ENCODE results near the gene CPNE4. TPM values are rescaled to one million over a fixed set of nuclear protein-coding genes. Genes with fewer than 3 reads are reported as not detected.

The CPNE4 gene
- total RNA-seq, 1 donor from 2014 or later: 2.7 TPM

GRCh38 chr3:131553495-131554247, 481.1 kb downstream of the CPNE4 start:
- Mint-ChIP-seq H3K27ac (ENCODE audit: unreplicated experiment) (no peak overlapping the region), H3K9me3 (ENCODE audit: unreplicated experiment) (no peaks in the 10 kb centered on the region), H3K36me3 (ENCODE audit: unreplicated experiment) (no peaks in the 10 kb centered on the region), H3K4me3 (ENCODE audit: unreplicated experiment) (no peak overlapping the region), H3K27me3 (ENCODE audit: unreplicated experiment) (no peaks in the 10 kb centered on the region), H3K4me1 (ENCODE audit: low read depth, unreplicated experiment) (peaks cover 5% of the 10 kb centered on the region)
- TF ChIP-seq CTCF (IDR thresholded peaks at IDR 0.05; ENCODE audit: partially characterized antibody, unreplicated experiment): no peak
- no peak for DNase-seq

- Mint-ChIP-seq H3K27ac (ENCODE audit: unreplicated experiment) (no peak overlapping the region), H3K36me3 (ENCODE audit: unreplicated experiment) (no peaks in the 10 kb centered on the region), H3K9me3 (ENCODE audit: unreplicated experiment) (no peaks in the 10 kb centered on the region), H3K4me1 (ENCODE audit: low read depth, unreplicated experiment) (peaks cover 5% of the 10 kb centered on the region), H3K27me3 (ENCODE audit: unreplicated experiment) (no peaks in the 10 kb centered on the region), H3K4me3 (ENCODE audit: unreplicated experiment) (no peak overlapping the region)
- TF ChIP-seq CTCF (IDR thresholded peaks at IDR 0.05; ENCODE audit: partially characterized antibody, unreplicated experiment): no peak
- no peak for DNase-seq
Observed at GRCh38 chr3:131551761-131552160, 483.1 kb downstream of the CPNE4 start.

GRCh38 chr3:131550562-131551465, 484.0 kb downstream of the CPNE4 start:
- TF ChIP-seq CTCF (IDR thresholded peaks at IDR 0.05; ENCODE audit: partially characterized antibody, unreplicated experiment): no peak
- Mint-ChIP-seq H3K4me1 (ENCODE audit: low read depth, unreplicated experiment) (peaks cover 6% of the 10 kb centered on the region), H3K4me3 (ENCODE audit: unreplicated experiment) (no peak overlapping the region), H3K9me3 (ENCODE audit: unreplicated experiment) (no peaks in the 10 kb centered on the region), H3K36me3 (ENCODE audit: unreplicated experiment) (no peaks in the 10 kb centered on the region), H3K27me3 (ENCODE audit: unreplicated experiment) (no peaks in the 10 kb centered on the region), H3K27ac (ENCODE audit: unreplicated experiment) (no peak overlapping the region)
- no peak for DNase-seq

- Mint-ChIP-seq H3K4me3 (ENCODE audit: unreplicated experiment) (no peak overlapping the region), H3K36me3 (ENCODE audit: unreplicated experiment) (no peaks in the 10 kb centered on the region), H3K27ac (ENCODE audit: unreplicated experiment) (no peak overlapping the region), H3K27me3 (ENCODE audit: unreplicated experiment) (peaks cover 3% of the 10 kb centered on the region), H3K9me3 (ENCODE audit: unreplicated experiment) (no peaks in the 10 kb centered on the region), H3K4me1 (ENCODE audit: low read depth, unreplicated experiment) (peaks cover 6% of the 10 kb centered on the region)
- peak; percentile 52 for TF ChIP-seq CTCF (IDR thresholded peaks at IDR 0.05; ENCODE audit: partially characterized antibody, unreplicated experiment)
- DNase-seq: no peak
Observed at GRCh38 chr3:131549340-131549739, 485.5 kb downstream of the CPNE4 start.

Data from glutamatergic neuron (in vitro differentiated cells).